Stomach (tissue), 9 donors: ENCODE measurements around the gene WDR12. TPM values are rescaled to one million over a fixed set of nuclear protein-coding genes. Genes with fewer than 3 reads are reported as not detected.
A peak's percentile ranks its signal among the peaks of the same experiment; 100 is the strongest.

Experiments
- DNase-seq, 2 donors: peaks; one replicate each; pipeline versions ENCODE4 v3.0.0 to v3.0.0-alpha.2; 2013 to 2019
- H3K27ac ChIP-seq, 5 donors: fragments of 200-600 bp in 4 of 5; sonication (generic) in 4 of 5; one replicate each; pipeline ENCODE4 v1.5.1; 2013 to 2019; ENCODE audit warnings: mild to moderate bottlenecking in 1 of 5, moderate library complexity in 1 of 5
- H3K27me3 ChIP-seq, 3 donors: fragments of 200-600 bp; sonication (generic); one replicate each; pipeline ENCODE4 v1.5.1; 2017 to 2019; ENCODE audit warnings: mixed run types in 1 of 3
- H3K36me3 ChIP-seq, 4 donors: fragments of 200-600 bp; sonication (generic); 1 replicate in 3 of 4; 2 replicates in 1 of 4; pipeline ENCODE4 v1.5.1; 2016 to 2019
- H3K4me1 ChIP-seq, 4 donors: fragments of 200-600 bp; sonication (generic); one replicate each; pipeline ENCODE4 v1.5.1; 2016 to 2019
- H3K4me3 ChIP-seq, 4 donors: fragments of 200-600 bp; sonication (generic) in 3 of 4; one replicate each; pipeline ENCODE4 v1.5.1; 2016 to 2019; ENCODE audit warnings: mild to moderate bottlenecking in 1 of 4
- H3K9me3 ChIP-seq, 4 donors: fragments of 200-600 bp; sonication (generic); one replicate each; pipeline ENCODE4 v1.5.1; 2016 to 2019
- EP300 ChIP-seq: sonication (generic); formaldehyde crosslinking; IDR thresholded peaks from one replicate; pipeline ENCODE4 v1.6.1; 2017; ENCODE audit warnings: antibody characterized with exemption
- POLR2A ChIP-seq, 4 donors: fragments of 450-650 bp; IDR thresholded peaks; one replicate each; pipeline ENCODE4 v1.6.1; 2016; ENCODE audit warnings: antibody characterized with exemption in 4 of 4, control low read depth in 2 of 4, mild to moderate bottlenecking in 1 of 4, moderate library complexity in 1 of 4
- POLR2AphosphoS5 ChIP-seq, 3 donors: sonication (generic); formaldehyde crosslinking; IDR thresholded peaks; one replicate each; pipeline ENCODE4 v1.6.1; 2016; ENCODE audit warnings: antibody characterized with exemption in 3 of 3
- WGBS, 5 donors: extraction: QIAGEN DNeasy Blood & Tissue Kit in 3 of 5; methylation state at CpG; one replicate each; pipeline versions ENCODE4 v1.1.5 to v1.1.7; 2013 to 2018; 5-methylcytosine and 5-hydroxymethylcytosine counted together
- intact Hi-C: fragments of 100-400 bp; cut with DNase I; formaldehyde crosslinking; loops from one replicate; pipeline ENCODE4 v1.15.1; 2023; ENCODE audit warnings: low total_unique reads
- polyA plus RNA-seq, 3 donors: library from polyadenylated mRNA; stranded (reverse); fragments of 200-250 nt; gene quantifications; one replicate each; pipeline ENCODE4 v1.2.3, GENCODE V29; 2013
- total RNA-seq, 5 donors: library from RNA; depleted of rRNA; stranded (reverse); fragments of >200 nt; gene quantifications; one replicate each; pipeline versions ENCODE4 v1.1.0 to v1.2.3, GENCODE V29; 2014 to 2016
- TF ChIP-seq, protein P1 (sequence below), 7 experiments: fragments of 450-650 bp in 4 of 7; fragments of 200-600 bp in 3 of 7; sonication (generic) in 3 of 7; IDR thresholded peaks; one replicate each; pipeline ENCODE4 v1.5.1; 2016 to 2019; ENCODE audit warnings: antibody characterized with exemption in 7 of 7, control low read depth in 2 of 7, mild to moderate bottlenecking in 1 of 7
- donor health status: healthy with polysubstance abuse.
- donor health status: Bipolar disorder and iron deficiency.
- donor health status: healthy.

Gene WDR12
- total and polyA plus RNA-seq, 8 donors = 1.7 to 40.9 (median 10.1) TPM; not detected in 1

DNA sequence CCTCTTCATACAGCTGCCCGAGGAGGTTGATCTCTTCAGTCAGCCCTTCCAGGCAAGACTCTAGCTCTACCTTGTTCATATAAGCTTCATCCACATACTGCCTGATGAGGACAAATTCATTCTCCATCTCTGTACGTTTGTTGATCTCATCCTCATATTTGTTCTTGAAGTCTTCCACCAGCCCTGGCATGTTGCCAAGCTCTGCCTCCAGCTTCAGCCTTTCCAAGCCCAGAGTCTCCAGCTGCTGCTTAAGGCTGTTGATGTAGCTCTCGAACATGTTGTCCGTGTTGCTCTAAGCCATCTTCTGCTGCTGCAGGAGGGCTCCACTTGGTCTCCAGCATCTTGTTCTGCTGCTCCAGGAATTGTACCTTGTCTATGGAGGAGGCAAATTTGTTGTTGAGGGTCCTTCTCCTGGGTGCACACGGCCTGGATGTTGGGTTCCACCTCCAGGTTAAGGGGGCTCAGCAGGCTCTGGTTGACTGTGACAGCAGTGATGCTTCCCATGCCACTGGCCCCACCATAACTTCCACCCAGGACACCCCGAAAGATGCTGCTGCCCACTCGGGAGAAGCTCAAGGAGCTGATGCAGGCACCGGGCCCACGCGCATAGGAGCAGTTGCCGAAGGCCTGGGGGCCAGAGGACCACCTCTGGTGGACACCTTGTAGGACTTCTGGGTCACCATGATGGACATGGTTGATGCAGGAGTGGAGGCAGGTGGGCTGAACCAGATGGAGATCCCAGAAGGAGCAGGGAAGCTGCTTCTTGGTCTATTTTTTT lies 70.2 kb downstream of the WDR12 start:
- no peak for TF ChIP-seq EP300
- TF ChIP-seq POLR2AphosphoS5 (IDR thresholded peaks at IDR 0.05) = no peak
- TF ChIP-seq POLR2A (IDR thresholded peaks at IDR 0.05) = no peak
- TF ChIP-seq, protein P1, sequence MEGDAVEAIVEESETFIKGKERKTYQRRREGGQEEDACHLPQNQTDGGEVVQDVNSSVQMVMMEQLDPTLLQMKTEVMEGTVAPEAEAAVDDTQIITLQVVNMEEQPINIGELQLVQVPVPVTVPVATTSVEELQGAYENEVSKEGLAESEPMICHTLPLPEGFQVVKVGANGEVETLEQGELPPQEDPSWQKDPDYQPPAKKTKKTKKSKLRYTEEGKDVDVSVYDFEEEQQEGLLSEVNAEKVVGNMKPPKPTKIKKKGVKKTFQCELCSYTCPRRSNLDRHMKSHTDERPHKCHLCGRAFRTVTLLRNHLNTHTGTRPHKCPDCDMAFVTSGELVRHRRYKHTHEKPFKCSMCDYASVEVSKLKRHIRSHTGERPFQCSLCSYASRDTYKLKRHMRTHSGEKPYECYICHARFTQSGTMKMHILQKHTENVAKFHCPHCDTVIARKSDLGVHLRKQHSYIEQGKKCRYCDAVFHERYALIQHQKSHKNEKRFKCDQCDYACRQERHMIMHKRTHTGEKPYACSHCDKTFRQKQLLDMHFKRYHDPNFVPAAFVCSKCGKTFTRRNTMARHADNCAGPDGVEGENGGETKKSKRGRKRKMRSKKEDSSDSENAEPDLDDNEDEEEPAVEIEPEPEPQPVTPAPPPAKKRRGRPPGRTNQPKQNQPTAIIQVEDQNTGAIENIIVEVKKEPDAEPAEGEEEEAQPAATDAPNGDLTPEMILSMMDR (IDR thresholded peaks at IDR 0.05) = no peak
- peak in 1 of 2 donors; percentile 28 for DNase-seq
- intact Hi-C loops = no loop called here

DNA sequence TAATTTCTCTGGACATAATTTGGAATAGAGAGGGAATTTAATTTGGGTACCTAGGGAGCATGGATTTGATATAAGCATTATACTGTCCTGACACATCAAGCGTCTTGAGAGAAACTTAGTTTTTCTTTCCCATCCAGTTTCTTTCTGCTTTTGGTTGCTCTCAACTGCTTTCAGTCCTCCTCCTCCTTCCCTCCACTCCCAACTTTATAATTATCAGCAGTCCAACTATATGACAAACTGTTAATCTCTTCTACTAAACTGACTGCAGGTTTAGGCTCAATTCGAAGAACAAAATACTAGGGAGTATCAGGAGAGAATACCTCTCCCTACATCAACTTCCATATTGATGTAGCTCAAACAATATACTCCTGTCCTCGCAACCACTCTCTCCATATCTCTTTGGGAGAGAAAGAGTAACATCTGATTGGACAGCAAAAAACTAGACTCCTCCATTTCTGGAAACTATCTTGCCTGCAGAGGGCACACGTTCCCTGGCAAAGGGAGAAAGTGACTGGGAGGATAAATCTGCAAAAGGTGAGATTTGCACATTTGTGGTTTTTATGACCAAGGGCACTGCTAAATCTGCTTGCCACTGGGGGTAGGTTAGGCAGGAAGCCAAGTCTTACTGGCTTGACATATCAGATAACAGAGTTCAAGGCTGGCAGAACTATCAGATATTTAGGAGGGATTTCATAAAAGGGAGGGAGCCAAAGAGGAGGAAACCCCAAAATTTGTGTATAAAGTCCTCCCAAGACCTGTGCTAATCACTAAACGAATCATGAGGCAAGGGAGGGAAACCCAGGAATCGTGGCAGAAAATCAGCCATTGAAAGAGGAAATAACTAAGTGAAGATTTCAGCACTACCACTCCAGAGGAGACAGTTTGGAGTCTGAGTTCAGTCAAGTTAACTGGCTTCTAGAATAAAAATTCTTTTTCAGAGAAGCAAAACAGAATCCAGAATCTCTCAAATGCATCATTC lies 79.9 kb downstream of the WDR12 start:
- 23 to 28% (median 24%) methylated on average over 6 of the region's 6 CpGs for WGBS, 5 donors
- H3K27me3 ChIP-seq = no peaks in the 10 kb centered on the region
- H3K27ac ChIP-seq = no peak overlapping the region
- H3K36me3 ChIP-seq = no peaks in the 10 kb centered on the region
- TF ChIP-seq, protein P1 (IDR thresholded peaks at IDR 0.05) = peak in 5 of 7 experiments; percentile 14 to 56 (median 32)
- no peak for TF ChIP-seq EP300
- no peaks in the 10 kb centered on the region for H3K9me3 ChIP-seq
- intact Hi-C loops = no loop called here
- peak; percentile 33 to 71 for DNase-seq
- H3K4me3 ChIP-seq = no peak overlapping the region
- peaks cover 3 to 13% (median 8%) of the 10 kb centered on the region in 4 donors for H3K4me1 ChIP-seq

More for the DNA sequence above, 70.2 kb downstream of the WDR12 start:
- WGBS, 5 donors = 72 to 89% (median 88%) methylated on average over 6 to 11 of the region's 11 CpGs
- Histone ChIP-seq H3K4me3 (no peak overlapping the region), H3K36me3 (no peaks in the 10 kb centered on the region), H3K27me3 (no peaks in the 10 kb centered on the region), H3K9me3 (peaks cover 3 to 7% (median 5%) of the 10 kb centered on the region in 4 donors), H3K27ac (no peak overlapping the region), H3K4me1 (no peaks in the 10 kb centered on the region)

DNA sequence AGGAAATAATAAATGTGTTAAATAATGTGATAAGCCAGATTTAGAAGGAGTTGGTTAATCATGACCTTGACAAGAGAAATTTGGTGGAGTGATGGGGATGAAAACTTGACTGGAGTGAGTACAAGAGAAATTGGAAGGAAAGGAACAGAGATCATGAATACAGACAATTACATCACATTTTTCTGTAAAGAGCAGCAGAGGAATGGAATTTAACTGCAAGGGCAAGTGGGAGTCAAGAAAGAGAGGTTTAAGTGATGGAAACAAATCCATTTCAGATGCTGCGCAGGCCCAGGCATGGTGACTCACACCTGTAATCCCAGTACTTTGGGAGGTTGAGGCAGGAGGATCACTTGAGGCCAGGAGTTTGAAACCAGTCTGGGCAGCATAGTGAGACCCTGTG lies 86.6 kb downstream of the WDR12 start:
- 92 to 100% (median 94%) methylated on average over 1 of the region's 1 CpG for WGBS, 5 donors
- H3K4me1 ChIP-seq = no peaks in the 10 kb centered on the region
- TF ChIP-seq POLR2A (IDR thresholded peaks at IDR 0.05) = no peak
- no peak for TF ChIP-seq POLR2AphosphoS5 (IDR thresholded peaks at IDR 0.05)
- no peak for TF ChIP-seq EP300
- TF ChIP-seq, protein P1 (IDR thresholded peaks at IDR 0.05) = no peak
- no peak for DNase-seq
- no peak overlapping the region for H3K27ac ChIP-seq
- no peaks in the 10 kb centered on the region for H3K27me3 ChIP-seq
- no peaks in the 10 kb centered on the region for H3K9me3 ChIP-seq
- intact Hi-C loops = no loop called here
- H3K4me3 ChIP-seq = no peak overlapping the region
- peaks cover 0 to 4% (median 0%) of the 10 kb centered on the region in 4 donors for H3K36me3 ChIP-seq

Other genes starting within 250 kb of the WDR12 start
- gene ICA1L, start 39.9 kb downstream of the WDR12 start, total RNA-seq = 10 to 100 TPM in 3 of 5 donors, 1 to 10 TPM in 1, under 1 TPM in 1; 0.87 to 36.7 (median 16.5) TPM
- gene ICA1L, start 39.9 kb downstream of the WDR12 start, polyA plus RNA-seq = 1 to 10 TPM; 1.2 to 2.7 (median 1.8) TPM
- gene CARF, start 602 bp upstream of the WDR12 start, total RNA-seq = 10 to 100 TPM; 16.5 to 30.9 (median 23.9) TPM
- gene CARF, start 602 bp upstream of the WDR12 start, polyA plus RNA-seq = 1 to 10 TPM; 1.8 to 5.2 (median 2.3) TPM
- 100 to 1,000 TPM in 2 of 5 donors, 10 to 100 TPM in 3; 66.2 to 158 (median 90.2) TPM for gene NBEAL1, start 103.2 kb upstream of the WDR12 start, total RNA-seq
- 1 to 10 TPM; 4.2 to 6.7 (median 5.3) TPM for gene NBEAL1, start 103.2 kb upstream of the WDR12 start, polyA plus RNA-seq